SK-N-SH treated with all-trans-retinoic acid at 6 μM for 48 hours (cell line): ENCODE results near the gene PAK2.

Experiments
- BACH2 ChIP-seq: fragments of 250-450 bp; sonication (Bioruptor Pico); IDR thresholded peaks from 2 replicates; pipeline ENCODE4 v1.9.0; 2021; ENCODE audit warnings: mild to moderate bottlenecking, borderline replicate concordance
- CREB5 ChIP-seq: fragments of 250-450 bp; sonication (Bioruptor Pico); IDR thresholded peaks from 2 replicates; pipeline ENCODE4 v1.5.1; 2020; ENCODE audit warnings: low read depth, mild to moderate bottlenecking, moderate library complexity
- ESRRG ChIP-seq: fragments of 250-450 bp; sonication (Bioruptor Pico); IDR thresholded peaks from 2 replicates; pipeline ENCODE4 v1.6.1; 2021; ENCODE audit warnings: mild to moderate bottlenecking
- OSR1 ChIP-seq: fragments of 250-450 bp; sonication (Bioruptor Pico); IDR thresholded peaks from 2 replicates; pipeline ENCODE4 v1.8.0; 2022; ENCODE audit warnings: moderate library complexity, mild to moderate bottlenecking, inconsistent platforms
- PATZ1 ChIP-seq: fragments of 250-450 bp; sonication (Bioruptor Pico); IDR thresholded peaks from 2 replicates; pipeline ENCODE4 v1.8.0; 2020; ENCODE audit warnings: mild to moderate bottlenecking, moderate library complexity, borderline replicate concordance
- POU6F1 ChIP-seq: fragments of 250-450 bp; sonication (Bioruptor Pico); IDR thresholded peaks from 2 replicates; pipeline ENCODE4 v1.8.0; 2021; ENCODE audit warnings: low read depth, mild to moderate bottlenecking, moderate library complexity, borderline replicate concordance
- TCF4 ChIP-seq: fragments of 250-450 bp; sonication (Bioruptor Pico); IDR thresholded peaks from 2 replicates; pipeline ENCODE4 v1.8.0; 2021; ENCODE audit warnings: mild to moderate bottlenecking, moderate library complexity, borderline replicate concordance
- TOX ChIP-seq: fragments of 250-450 bp; sonication (Bioruptor Pico); IDR thresholded peaks from 2 replicates; pipeline ENCODE4 v1.8.0; 2021; ENCODE audit warnings: mild to moderate bottlenecking, moderate library complexity, borderline replicate concordance
- ZNF70 ChIP-seq: fragments of 450-650 bp; formaldehyde crosslinking; IDR thresholded peaks from 2 replicates; pipeline ENCODE4 v1.5.0; 2020; ENCODE audit warnings: mild to moderate bottlenecking, moderate library complexity
- TF ChIP-seq, protein P1 (sequence below): fragments of 250-450 bp; sonication (Bioruptor Pico); IDR thresholded peaks from 2 replicates; pipeline ENCODE4 v1.5.0; 2020; ENCODE audit warnings: mild to moderate bottlenecking, moderate library complexity

GRCh38 chr3:196735751-196736150 is 3.9 kb upstream of the PAK2 start:
- TF ChIP-seq PATZ1 (no peak), TCF4 (CRISPR knock-in tag) (no peak), OSR1 (CRISPR knock-in tag) (no peak), CREB5 (CRISPR knock-in tag) (no peak), POU6F1 (no peak), TOX (no peak), ESRRG (no peak), ZNF70 (CRISPR knock-in tag) (no peak), BACH2 (CRISPR knock-in tag) (no peak)
- TF ChIP-seq, protein P1, sequence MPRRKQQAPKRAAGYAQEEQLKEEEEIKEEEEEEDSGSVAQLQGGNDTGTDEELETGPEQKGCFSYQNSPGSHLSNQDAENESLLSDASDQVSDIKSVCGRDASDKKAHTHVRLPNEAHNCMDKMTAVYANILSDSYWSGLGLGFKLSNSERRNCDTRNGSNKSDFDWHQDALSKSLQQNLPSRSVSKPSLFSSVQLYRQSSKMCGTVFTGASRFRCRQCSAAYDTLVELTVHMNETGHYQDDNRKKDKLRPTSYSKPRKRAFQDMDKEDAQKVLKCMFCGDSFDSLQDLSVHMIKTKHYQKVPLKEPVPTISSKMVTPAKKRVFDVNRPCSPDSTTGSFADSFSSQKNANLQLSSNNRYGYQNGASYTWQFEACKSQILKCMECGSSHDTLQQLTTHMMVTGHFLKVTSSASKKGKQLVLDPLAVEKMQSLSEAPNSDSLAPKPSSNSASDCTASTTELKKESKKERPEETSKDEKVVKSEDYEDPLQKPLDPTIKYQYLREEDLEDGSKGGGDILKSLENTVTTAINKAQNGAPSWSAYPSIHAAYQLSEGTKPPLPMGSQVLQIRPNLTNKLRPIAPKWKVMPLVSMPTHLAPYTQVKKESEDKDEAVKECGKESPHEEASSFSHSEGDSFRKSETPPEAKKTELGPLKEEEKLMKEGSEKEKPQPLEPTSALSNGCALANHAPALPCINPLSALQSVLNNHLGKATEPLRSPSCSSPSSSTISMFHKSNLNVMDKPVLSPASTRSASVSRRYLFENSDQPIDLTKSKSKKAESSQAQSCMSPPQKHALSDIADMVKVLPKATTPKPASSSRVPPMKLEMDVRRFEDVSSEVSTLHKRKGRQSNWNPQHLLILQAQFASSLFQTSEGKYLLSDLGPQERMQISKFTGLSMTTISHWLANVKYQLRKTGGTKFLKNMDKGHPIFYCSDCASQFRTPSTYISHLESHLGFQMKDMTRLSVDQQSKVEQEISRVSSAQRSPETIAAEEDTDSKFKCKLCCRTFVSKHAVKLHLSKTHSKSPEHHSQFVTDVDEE = no peak
